GM12801 (cell line): ENCODE data around the gene MPEG1.

Experiments
- TF ChIP-seq, protein P1 (sequence below): IDR thresholded peaks from one replicate; pipeline ENCODE4 v1.5.1; 2011; ENCODE audit warnings: control low read depth; ENCODE audit not compliant: insufficient read length; ENCODE audit errors: extremely low read depth

Gene MPEG1

DNA sequence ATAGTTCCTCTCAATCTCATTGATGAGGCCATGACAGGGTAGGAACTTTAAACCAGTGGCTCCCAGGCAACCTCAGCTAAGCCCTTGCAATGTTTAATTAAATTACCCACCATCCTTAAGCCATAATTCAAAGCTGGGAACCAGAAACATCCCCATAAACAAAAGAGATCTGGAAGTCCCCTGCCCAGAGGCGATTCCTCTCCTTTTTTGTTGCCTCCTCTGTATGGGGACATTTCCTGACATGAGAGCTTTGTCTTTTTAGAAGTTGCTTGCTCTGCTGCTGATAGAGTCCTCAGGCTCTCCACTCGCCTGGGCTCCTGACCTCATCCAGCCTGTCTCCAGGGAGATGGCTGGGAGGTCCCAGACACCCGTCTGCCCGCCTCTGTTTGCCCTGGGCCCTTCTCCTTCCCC, 37.6 kb downstream of the MPEG1 start:
- TF ChIP-seq, protein P1, sequence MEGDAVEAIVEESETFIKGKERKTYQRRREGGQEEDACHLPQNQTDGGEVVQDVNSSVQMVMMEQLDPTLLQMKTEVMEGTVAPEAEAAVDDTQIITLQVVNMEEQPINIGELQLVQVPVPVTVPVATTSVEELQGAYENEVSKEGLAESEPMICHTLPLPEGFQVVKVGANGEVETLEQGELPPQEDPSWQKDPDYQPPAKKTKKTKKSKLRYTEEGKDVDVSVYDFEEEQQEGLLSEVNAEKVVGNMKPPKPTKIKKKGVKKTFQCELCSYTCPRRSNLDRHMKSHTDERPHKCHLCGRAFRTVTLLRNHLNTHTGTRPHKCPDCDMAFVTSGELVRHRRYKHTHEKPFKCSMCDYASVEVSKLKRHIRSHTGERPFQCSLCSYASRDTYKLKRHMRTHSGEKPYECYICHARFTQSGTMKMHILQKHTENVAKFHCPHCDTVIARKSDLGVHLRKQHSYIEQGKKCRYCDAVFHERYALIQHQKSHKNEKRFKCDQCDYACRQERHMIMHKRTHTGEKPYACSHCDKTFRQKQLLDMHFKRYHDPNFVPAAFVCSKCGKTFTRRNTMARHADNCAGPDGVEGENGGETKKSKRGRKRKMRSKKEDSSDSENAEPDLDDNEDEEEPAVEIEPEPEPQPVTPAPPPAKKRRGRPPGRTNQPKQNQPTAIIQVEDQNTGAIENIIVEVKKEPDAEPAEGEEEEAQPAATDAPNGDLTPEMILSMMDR: no peak

DNA sequence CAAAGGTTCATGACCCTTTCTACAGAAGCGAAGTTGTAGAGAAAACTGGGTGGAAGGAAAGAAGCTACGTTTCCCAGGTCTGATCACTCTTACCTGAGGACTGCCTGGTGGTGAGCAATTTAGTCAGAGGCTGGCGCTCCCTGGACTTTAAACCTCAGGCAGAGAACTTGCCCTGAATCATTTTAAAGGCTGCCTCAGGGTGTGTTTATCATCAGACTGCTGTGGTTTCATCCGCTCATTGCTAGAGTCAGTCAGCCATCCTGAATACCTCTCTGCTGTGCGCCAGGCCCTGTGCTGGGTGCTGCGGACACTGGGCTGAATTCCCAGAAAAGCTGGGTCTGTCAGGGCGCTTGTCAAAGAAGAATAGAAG, 38.1 kb downstream of the MPEG1 start:
- TF ChIP-seq, protein P1: no peak

DNA sequence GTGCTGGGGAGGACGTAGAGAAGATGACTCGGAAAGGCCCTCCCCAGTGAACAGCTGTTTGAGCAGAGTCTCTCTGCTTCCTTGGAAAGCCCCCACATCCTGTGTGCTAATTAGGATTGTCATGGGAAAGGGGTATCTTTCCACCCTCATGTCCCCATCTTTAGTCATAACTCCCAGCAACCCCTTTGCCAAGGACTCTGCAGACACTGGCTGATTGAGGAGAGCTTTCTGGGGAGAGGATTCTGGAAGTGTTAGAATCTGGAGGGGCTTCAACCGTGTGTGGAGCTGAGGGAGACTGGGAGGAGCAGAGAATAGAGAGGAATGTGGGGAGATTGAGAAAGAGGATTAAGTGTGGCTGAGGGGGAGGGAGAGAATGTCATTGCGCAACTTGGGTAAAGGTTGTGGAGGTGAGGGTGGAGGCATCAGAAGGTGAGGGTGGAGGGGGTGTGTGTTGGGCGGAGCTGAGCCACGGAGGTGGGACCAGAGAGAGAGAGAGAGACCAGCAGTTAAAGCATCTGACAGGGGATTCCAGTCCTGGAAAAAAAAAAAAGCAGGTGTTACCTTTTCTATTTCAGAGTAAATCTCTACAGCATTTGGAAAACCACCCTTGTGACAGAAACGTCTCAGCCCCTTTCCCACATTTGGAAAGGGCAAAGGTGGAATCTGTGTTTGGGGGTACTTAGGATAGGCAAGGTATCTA, 38.6 kb downstream of the MPEG1 start:
- TF ChIP-seq, protein P1: no peak

DNA sequence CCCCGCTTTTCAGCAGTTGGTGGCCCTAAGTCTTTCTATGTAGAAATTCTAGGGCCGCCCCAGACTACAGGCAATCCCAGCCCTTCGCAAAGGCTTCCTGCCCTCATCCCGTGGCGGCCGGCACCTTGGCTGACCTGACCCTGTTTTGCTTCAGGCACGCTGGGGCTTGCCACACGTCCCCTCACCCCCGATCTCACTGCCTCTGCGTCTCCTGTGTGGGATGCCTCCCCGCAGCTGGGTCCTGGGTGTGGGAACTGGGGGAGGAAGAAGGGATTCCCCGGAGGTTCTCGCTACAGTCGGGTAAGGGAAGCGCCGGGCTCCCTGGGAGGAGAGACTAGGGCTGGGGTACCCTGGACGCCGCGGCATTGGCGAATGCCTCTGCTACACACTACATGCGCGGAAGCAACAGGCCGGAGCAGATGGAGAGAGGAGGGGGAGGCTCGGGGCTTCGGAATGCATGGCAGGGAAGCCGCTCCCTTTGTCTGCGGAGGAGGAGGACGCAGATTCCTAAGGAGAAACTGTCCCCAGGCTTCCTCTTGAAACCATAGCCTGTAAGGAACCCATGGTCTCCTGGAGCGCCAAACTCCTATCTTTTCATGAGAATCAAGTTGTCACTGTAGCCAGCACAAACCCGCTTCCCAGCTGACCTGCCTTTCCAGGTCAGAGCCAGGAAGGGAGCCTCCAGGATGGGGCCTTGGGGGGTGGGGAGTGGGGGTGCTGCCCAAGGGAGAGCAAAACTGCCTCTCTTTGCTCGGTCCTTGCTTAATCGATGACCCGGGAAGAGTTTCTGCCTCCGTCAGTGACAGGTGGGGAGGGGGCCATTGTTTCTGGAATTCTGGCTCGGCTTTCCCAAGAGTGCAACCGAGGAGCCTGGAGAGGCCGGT, 39.4 kb downstream of the MPEG1 start:
- TF ChIP-seq, protein P1: no peak

DNA sequence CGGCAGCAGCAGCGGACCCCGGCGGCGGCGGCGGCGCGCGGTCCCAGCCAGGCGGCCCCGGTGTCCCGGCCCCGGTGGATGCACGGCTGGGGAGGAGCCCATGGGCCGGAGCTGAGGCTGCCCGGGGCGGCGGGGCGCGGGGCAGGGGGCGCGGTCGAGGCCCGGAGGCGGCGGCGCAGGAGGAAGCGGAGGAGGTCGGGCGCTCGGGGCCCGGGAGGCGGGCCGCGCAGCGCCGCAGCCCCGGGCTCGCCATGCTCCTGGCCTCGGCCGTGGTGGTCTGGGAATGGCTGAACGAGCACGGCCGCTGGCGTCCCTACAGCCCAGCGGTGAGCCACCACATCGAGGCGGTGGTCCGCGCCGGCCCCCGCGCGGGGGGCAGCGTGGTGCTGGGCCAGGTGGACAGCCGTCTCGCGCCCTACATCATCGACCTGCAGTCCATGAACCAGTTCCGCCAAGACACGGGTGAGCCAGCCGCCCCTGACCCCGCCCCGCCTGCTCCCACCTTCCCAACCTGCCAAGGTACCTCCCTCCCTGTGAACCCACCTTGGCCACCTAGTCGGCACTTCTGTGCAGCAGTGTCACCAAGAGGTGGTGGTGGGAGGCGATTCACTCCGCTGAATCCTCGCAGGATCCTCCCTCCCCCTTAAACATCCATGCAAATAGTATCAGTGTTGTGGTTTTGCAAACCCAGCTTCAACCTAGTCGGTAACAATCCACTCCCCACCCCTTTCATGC, 40.2 kb downstream of the MPEG1 start:
- TF ChIP-seq, protein P1: no peak

DNA sequence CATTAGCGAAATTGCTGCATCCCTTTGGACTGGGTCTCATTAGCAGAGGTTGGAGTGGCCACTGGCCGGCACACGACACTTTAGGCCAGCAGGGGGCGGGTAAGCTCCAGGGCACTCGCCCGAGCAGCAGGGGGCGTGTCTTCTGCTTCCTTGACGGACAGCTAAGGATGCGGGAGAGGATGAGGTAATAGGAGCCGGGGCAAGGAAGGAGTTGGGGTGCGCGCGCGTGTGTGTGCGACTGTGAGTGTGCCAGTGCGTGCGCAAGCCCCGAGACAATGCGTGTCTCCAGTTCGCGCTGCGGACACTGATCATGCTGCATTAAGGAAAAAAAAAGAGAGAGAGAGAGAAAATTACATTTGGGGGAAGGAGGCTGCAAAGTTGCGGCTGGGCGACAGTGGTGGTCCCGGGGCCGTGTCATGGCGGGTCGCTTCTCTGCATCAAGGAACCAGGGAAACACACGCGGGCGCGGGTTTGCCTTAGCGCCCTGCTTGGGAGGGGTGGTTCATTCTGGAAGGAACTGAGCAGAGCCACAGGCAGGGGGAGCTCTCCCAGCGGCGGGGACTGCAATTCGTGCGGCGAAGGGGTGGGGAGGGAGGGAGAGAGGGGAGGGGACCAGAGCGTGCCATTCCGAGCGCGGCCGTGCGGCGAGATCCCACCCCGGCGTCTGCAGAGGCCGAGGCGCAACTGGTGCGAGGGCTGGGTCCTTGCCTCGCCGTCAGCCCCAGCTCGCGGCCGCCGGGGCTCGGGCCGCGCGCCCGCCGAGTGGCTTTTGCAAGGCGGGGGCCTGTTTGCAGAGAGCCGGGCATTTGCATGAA, 41.0 kb downstream of the MPEG1 start, which contains the start of gene DTX4:
DTX4 (plus strand) TSS at position 625 of the 815 bp plus-strand sequence. CDS start 464 bp downstream, outside the sequence.
- TF ChIP-seq, protein P1: peak; percentile 26
